Loucy (cell line): ENCODE data around the gene CCDC82.

Source experiments
- H2AFZ ChIP-seq: fragments of 200-600 bp; sonication (generic); 2 replicates; pipeline ENCODE4 v1.6.0; 2016; ENCODE audit warnings: antibody characterized with exemption, mild to moderate bottlenecking, low read length, moderate library complexity
- H3F3A ChIP-seq: fragments of 200-600 bp; 2 replicates; pipeline ENCODE4 v1.6.0; 2016; ENCODE audit warnings: antibody characterized with exemption, low read depth, mild to moderate bottlenecking
- H3K27me3 ChIP-seq: fragments of 200-600 bp; sonication (generic); 2 replicates; pipeline ENCODE4 v1.6.1; 2014; ENCODE audit warnings: low read length, mild to moderate bottlenecking; ENCODE audit not compliant: insufficient read depth, poor library complexity, severe bottlenecking
- H3K36me3 ChIP-seq: fragments of 200-600 bp; sonication (generic); 2 replicates; pipeline ENCODE4 v1.6.1; 2016; ENCODE audit warnings: low read length; ENCODE audit not compliant: insufficient read depth
- H3K4me1 ChIP-seq: fragments of 200-600 bp; sonication (generic); 2 replicates; pipeline ENCODE4 v1.5.1; 2014; ENCODE audit warnings: low read length, mild to moderate bottlenecking; ENCODE audit not compliant: insufficient read depth, poor library complexity, severe bottlenecking
- H3K4me2 ChIP-seq: fragments of 200-600 bp; sonication (generic); 2 replicates; pipeline ENCODE4 v1.6.0; 2014; ENCODE audit warnings: antibody characterized with exemption, low read length, low read depth, mild to moderate bottlenecking; ENCODE audit not compliant: poor library complexity, severe bottlenecking
- H3K4me3 ChIP-seq: fragments of 200-600 bp; sonication (generic); 2 replicates; pipeline ENCODE4 v1.5.1; 2014; ENCODE audit warnings: low read length, mild to moderate bottlenecking, mixed read lengths; ENCODE audit not compliant: poor library complexity, severe bottlenecking
- H3K79me2 ChIP-seq: fragments of 200-600 bp; sonication (generic); 2 replicates; pipeline ENCODE4 v1.6.1; 2014; ENCODE audit warnings: low read length; ENCODE audit not compliant: insufficient read depth
- H3K9ac ChIP-seq: fragments of 200-600 bp; sonication (generic); 2 replicates; pipeline ENCODE4 v1.6.0; 2014; ENCODE audit warnings: mild to moderate bottlenecking, low read depth, low read length, moderate library complexity; ENCODE audit not compliant: poor library complexity, severe bottlenecking
- H3K9me2 ChIP-seq: fragments of 200-600 bp; sonication (generic); replicated peaks from 2 replicates; pipeline ENCODE4 v1.6.1; 2016; ENCODE audit warnings: low read depth, low read length, mixed read lengths
- H3K9me3 ChIP-seq: fragments of 200-600 bp; sonication (generic); 2 replicates; pipeline ENCODE4 v1.6.1; 2014; ENCODE audit warnings: mild to moderate bottlenecking, antibody characterized with exemption, low read length, low read depth; ENCODE audit not compliant: insufficient read depth
- H4K20me1 ChIP-seq: fragments of 200-600 bp; sonication (generic); 2 replicates; pipeline ENCODE4 v1.6.0; 2014; ENCODE audit warnings: antibody characterized with exemption, low read length, mild to moderate bottlenecking; ENCODE audit not compliant: insufficient read depth, poor library complexity, severe bottlenecking
- EZH2phosphoT487 ChIP-seq: fragments of 200-600 bp; IDR thresholded peaks from 2 replicates; pipeline ENCODE4 v1.6.1; 2018; ENCODE audit warnings: antibody characterized with exemption, mild to moderate bottlenecking, moderate library complexity, borderline replicate concordance
- TF ChIP-seq, protein P1 (sequence below): fragments of 200-600 bp; sonication (generic); conservative IDR thresholded peaks from 2 replicates; pipeline ENCODE4 v1.5.1; 2014; ENCODE audit warnings: mild to moderate bottlenecking, antibody characterized with exemption, low read length

CCDC82 gene

DNA sequence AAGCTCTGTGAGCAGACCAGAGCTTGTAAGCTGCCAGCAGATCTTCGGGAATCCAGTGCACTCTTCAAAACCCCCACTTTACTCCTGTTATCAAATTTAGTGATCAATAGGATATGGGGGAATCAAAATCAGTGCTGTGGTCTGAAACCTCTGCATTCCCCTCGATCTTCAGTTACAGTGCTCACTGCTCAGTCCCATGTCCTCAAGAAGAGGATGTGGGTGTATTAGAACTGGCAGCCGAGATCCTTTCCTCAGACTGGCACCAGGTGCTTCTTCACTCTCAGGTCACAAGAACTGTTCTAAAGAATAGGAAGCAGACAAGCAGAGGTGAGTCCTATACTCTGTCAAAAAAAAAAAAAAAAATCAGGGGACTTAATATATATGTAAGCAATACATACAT lies 31.4 kb downstream of the CCDC82 start:
- no peaks in the 10 kb centered on the region for H3F3A ChIP-seq
- no peak for TF ChIP-seq EZH2phosphoT487
- TF ChIP-seq, protein P1, sequence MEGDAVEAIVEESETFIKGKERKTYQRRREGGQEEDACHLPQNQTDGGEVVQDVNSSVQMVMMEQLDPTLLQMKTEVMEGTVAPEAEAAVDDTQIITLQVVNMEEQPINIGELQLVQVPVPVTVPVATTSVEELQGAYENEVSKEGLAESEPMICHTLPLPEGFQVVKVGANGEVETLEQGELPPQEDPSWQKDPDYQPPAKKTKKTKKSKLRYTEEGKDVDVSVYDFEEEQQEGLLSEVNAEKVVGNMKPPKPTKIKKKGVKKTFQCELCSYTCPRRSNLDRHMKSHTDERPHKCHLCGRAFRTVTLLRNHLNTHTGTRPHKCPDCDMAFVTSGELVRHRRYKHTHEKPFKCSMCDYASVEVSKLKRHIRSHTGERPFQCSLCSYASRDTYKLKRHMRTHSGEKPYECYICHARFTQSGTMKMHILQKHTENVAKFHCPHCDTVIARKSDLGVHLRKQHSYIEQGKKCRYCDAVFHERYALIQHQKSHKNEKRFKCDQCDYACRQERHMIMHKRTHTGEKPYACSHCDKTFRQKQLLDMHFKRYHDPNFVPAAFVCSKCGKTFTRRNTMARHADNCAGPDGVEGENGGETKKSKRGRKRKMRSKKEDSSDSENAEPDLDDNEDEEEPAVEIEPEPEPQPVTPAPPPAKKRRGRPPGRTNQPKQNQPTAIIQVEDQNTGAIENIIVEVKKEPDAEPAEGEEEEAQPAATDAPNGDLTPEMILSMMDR, result no peak
- H3K27me3 ChIP-seq, result no peaks in the 10 kb centered on the region
- H3K4me3 ChIP-seq, result no peak overlapping the region
- H4K20me1 ChIP-seq, result no peaks in the 10 kb centered on the region
- no peaks in the 10 kb centered on the region for H3K9me3 ChIP-seq
- no peak overlapping the region for H3K4me2 ChIP-seq
- H3K79me2 ChIP-seq, result no peaks in the 10 kb centered on the region
- H2AFZ ChIP-seq, result no peak overlapping the region
- H3K9ac ChIP-seq, result no peak overlapping the region
- peaks cover 45% of the 10 kb centered on the region; the same call in 1 of the 2 replicates for H3K36me3 ChIP-seq
- H3K4me1 ChIP-seq, result peaks cover 3% of the 10 kb centered on the region
- no peaks in the 10 kb centered on the region for H3K9me2 ChIP-seq

DNA sequence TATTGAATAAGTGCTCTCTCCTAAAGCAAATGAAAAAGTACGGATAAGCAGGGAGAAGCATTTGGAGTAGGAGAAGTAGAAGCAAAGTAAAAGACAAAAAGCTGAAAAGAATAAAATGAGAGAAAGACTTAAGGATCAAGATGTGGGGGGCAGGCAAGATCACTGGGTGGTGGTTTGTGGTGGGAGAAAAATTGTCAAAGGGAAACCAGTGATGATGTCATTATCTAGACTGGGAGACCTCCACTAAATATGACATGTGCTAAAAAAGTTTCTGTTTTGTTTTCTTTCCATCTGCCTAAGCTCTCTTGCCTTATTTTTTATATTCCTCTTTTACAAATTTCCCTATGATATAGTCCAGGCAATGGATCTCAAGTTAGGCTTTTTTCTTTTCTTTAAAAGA lies 31.9 kb downstream of the CCDC82 start:
- Histone ChIP-seq H3F3A (no peaks in the 10 kb centered on the region), H3K36me3 (peaks cover 45% of the 10 kb centered on the region; the same call in 1 of the 2 replicates), H3K9ac (no peak overlapping the region), H3K4me1 (peaks cover 3% of the 10 kb centered on the region), H2AFZ (no peak overlapping the region), H4K20me1 (no peaks in the 10 kb centered on the region), H3K4me2 (no peak overlapping the region), H3K79me2 (no peaks in the 10 kb centered on the region), H3K4me3 (no peak overlapping the region), H3K27me3 (no peaks in the 10 kb centered on the region), H3K9me3 (no peaks in the 10 kb centered on the region), H3K9me2 (no peaks in the 10 kb centered on the region)
- no peak for TF ChIP-seq EZH2phosphoT487
- TF ChIP-seq, protein P1, result no peak

- H3K27me3 ChIP-seq, result no peaks in the 10 kb centered on the region
- no peak overlapping the region for H3K4me2 ChIP-seq
- H3K79me2 ChIP-seq, result no peaks in the 10 kb centered on the region
- H2AFZ ChIP-seq, result no peak overlapping the region
- no peaks in the 10 kb centered on the region for H4K20me1 ChIP-seq
- H3K4me3 ChIP-seq, result no peak overlapping the region
- H3F3A ChIP-seq, result no peaks in the 10 kb centered on the region
- H3K4me1 ChIP-seq, result peaks cover 3% of the 10 kb centered on the region
- no peaks in the 10 kb centered on the region for H3K9me3 ChIP-seq
- no peaks in the 10 kb centered on the region for H3K9me2 ChIP-seq
- TF ChIP-seq, protein P1, result no peak
- no peak for TF ChIP-seq EZH2phosphoT487
- no peak overlapping the region for H3K9ac ChIP-seq
- H3K36me3 ChIP-seq, result peaks cover 39% of the 10 kb centered on the region; the same call in 1 of the 2 replicates
These were observed 32.9 kb downstream of the CCDC82 start for GRCh38 chr11:96356848-96357247.
